Endodermal cell (in vitro differentiated cells): ENCODE data around the gene UNC119. TPM values are rescaled to one million over a fixed set of nuclear protein-coding genes. Genes with fewer than 3 reads are reported as not detected.
A peak's percentile ranks its signal among the peaks of the same experiment; 100 is the strongest.

ENCODE experiments used
- DNase-seq: peaks from one replicate; pipeline ENCODE4 v3.0.0-alpha.2; 2017
- H3K27ac ChIP-seq: 2 replicates; pipeline ENCODE4 v1.5.1; 2013; ENCODE audit warnings: mild to moderate bottlenecking, low read depth, low read length, moderate library complexity
- H3K27me3 ChIP-seq: 2 replicates; pipeline ENCODE4 v1.6.1; 2013; ENCODE audit warnings: mild to moderate bottlenecking, low read length, moderate library complexity; ENCODE audit not compliant: insufficient read depth, control insufficient read depth, poor library complexity, severe bottlenecking
- H3K36me3 ChIP-seq: 2 replicates; pipeline ENCODE4 v1.7.0; 2013; ENCODE audit warnings: mild to moderate bottlenecking, low read length, moderate library complexity; ENCODE audit not compliant: control insufficient read depth, insufficient read depth
- H3K4me1 ChIP-seq: one replicate; pipeline ENCODE4 v1.7.0; 2013; ENCODE audit warnings: low read length; ENCODE audit not compliant: control insufficient read depth, insufficient read depth
- H3K4me3 ChIP-seq: 2 replicates; pipeline ENCODE4 v1.5.1; 2013; ENCODE audit warnings: mild to moderate bottlenecking, low read length, moderate library complexity
- H3K9ac ChIP-seq: 2 replicates; pipeline ENCODE4 v1.6.1; 2013; ENCODE audit warnings: mild to moderate bottlenecking, low read length, moderate library complexity; ENCODE audit not compliant: poor library complexity, severe bottlenecking; ENCODE audit errors: extremely low read depth
- H3K9me3 ChIP-seq: 2 replicates; pipeline ENCODE4 v1.6.1; 2013; ENCODE audit warnings: mild to moderate bottlenecking, low read length, moderate library complexity; ENCODE audit not compliant: control insufficient read depth
- H3K27ac Mint-ChIP-seq: 2 replicates; pipeline ENCODE4 v1.8.0; 2020; ENCODE audit warnings: mixed read lengths
- H3K27me3 Mint-ChIP-seq: 2 replicates; pipeline ENCODE4 v1.8.0; 2021; ENCODE audit warnings: mild to moderate bottlenecking, mixed read lengths; ENCODE audit not compliant: insufficient read depth
- H3K36me3 Mint-ChIP-seq: 2 replicates; pipeline ENCODE4 v1.8.0; 2020; ENCODE audit warnings: low read depth, mixed read lengths
- H3K4me1 Mint-ChIP-seq: 2 replicates; pipeline ENCODE4 v1.8.0; 2020; ENCODE audit warnings: mixed read lengths
- H3K4me3 Mint-ChIP-seq: 2 replicates; pipeline ENCODE4 v1.8.0; 2020; ENCODE audit warnings: mild to moderate bottlenecking, moderate library complexity, mixed read lengths
- H3K9me3 Mint-ChIP-seq: 2 replicates; pipeline ENCODE4 v1.8.0; 2020; ENCODE audit warnings: mild to moderate bottlenecking, mixed read lengths
- whole genome bisulfite sequencing, 2 experiments: methylation state at CpG; one replicate each; pipeline versions ENCODE4 v1.1.5 to v1.1.7; 2013; ENCODE audit warnings: missing lambda C conversion rate in 2 of 2, mixed read lengths in 1 of 2; ENCODE audit not compliant: insufficient coverage in 1 of 2, insufficient read length in 1 of 2; 5-methylcytosine and 5-hydroxymethylcytosine counted together
- total RNA-seq, 2 donors: library from RNA; stranded (reverse); fragmentation: NEBNext Ultra II Directional in 1 of 2; extraction: Animal tissue kit (Norgen Biotek cat#: 25700) in 1 of 2; gene quantifications; 2 replicates in 1 of 2; 3 replicates in 1 of 2; pipeline ENCODE4 v1.2.1, GENCODE V29; 2021
- TF ChIP-seq, protein P1 (sequence below): fragments of 200-600 bp; sonication (generic); conservative IDR thresholded peaks from 2 replicates; pipeline ENCODE4 v1.5.0; 2021; ENCODE audit warnings: antibody characterized with exemption, mild to moderate bottlenecking

UNC119 gene
- total RNA-seq, 2 donors from 2014 or later = 46.7 to 59.0 TPM

DNA sequence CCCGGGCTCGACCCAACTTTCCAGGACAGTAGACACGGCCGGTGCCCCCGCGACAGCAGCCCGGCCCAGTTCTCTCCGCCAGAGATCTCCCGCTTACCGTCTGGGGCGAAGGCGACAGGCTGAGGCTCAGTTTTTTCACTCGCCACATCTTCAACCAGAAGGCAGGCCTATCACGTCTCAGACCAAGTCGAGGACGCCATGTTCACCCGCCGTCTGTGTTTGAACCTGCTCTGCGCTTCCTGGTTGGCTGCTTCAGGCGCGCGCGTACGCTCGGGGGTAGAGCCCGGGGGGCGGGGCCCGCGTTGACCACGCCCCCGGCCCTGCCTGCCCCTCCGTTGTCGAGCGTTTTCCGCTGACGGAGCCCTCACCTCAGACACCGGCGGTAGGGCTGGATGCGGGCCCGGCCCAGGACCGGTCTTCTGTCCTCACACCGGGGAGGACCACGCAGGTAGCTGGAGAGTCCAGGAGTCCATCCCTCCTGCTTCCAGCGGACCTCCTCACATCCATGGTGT lies 46.4 kb upstream of the UNC119 start, which contains the start of gene SPAG5:
Gene SPAG5, minus strand, starts transcription at position 227 of the 512 bp plus-strand sequence. Its CDS starts 79 bp downstream, at position 148.
- Histone ChIP-seq H3K9me3 (no peaks in the 10 kb centered on the region), H3K4me3 (peak within 1 kb of the TSS; percentile 93), H3K36me3 (peaks cover 20% of the 10 kb centered on the region), H3K27me3 (no peaks in the 10 kb centered on the region), H3K9ac (peak within 1 kb of the TSS; percentile 90), H3K4me1 (no peaks in the 10 kb centered on the region), H3K27ac (peak within 1 kb of the TSS; percentile 76)
- H3K27me3 Mint-ChIP-seq = no peaks in the 10 kb centered on the region
- 0 to 2% methylated on average over 21 to 44 of the region's 44 CpGs for WGBS, 2 experiments
- peaks cover 3% of the 10 kb centered on the region for H3K9me3 Mint-ChIP-seq
- peak within 1 kb of the TSS; percentile 89 for H3K4me3 Mint-ChIP-seq
- H3K36me3 Mint-ChIP-seq = peaks cover 18% of the 10 kb centered on the region
- DNase-seq = peak; percentile 99
- H3K27ac Mint-ChIP-seq = peak within 1 kb of the TSS; percentile 99
- peaks cover 14% of the 10 kb centered on the region for H3K4me1 Mint-ChIP-seq
- TF ChIP-seq, protein P1, sequence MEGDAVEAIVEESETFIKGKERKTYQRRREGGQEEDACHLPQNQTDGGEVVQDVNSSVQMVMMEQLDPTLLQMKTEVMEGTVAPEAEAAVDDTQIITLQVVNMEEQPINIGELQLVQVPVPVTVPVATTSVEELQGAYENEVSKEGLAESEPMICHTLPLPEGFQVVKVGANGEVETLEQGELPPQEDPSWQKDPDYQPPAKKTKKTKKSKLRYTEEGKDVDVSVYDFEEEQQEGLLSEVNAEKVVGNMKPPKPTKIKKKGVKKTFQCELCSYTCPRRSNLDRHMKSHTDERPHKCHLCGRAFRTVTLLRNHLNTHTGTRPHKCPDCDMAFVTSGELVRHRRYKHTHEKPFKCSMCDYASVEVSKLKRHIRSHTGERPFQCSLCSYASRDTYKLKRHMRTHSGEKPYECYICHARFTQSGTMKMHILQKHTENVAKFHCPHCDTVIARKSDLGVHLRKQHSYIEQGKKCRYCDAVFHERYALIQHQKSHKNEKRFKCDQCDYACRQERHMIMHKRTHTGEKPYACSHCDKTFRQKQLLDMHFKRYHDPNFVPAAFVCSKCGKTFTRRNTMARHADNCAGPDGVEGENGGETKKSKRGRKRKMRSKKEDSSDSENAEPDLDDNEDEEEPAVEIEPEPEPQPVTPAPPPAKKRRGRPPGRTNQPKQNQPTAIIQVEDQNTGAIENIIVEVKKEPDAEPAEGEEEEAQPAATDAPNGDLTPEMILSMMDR = no peak

DNA sequence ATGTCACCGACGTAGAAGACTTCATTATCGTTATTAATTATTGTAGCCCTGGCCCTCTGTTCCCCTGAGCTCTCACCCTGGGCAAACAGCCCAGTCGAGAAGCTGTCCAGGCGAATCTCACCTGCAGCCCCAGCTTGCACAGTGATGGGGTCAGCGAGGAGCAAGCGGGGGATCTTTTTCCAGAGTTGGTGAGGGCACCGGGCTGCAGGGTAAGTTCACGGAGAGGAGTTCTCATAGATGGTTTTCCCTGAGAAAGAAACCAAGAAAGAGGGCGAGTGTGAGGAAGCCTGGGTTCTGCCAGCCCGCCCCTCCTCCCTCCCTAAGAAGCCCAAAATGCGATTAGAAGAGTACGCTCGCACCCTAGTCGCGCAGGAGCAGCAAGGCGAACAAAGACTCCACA lies 46.0 kb upstream of the UNC119 start:
- Histone ChIP-seq H3K4me3 (peak overlapping the region; percentile 93), H3K27me3 (no peaks in the 10 kb centered on the region), H3K36me3 (peaks cover 20% of the 10 kb centered on the region), H3K27ac (peak overlapping the region; percentile 76), H3K9ac (peak overlapping the region; percentile 90), H3K9me3 (no peaks in the 10 kb centered on the region), H3K4me1 (no peaks in the 10 kb centered on the region)
- Mint-ChIP-seq H3K27me3 (no peaks in the 10 kb centered on the region), H3K27ac (peak overlapping the region; percentile 99), H3K4me3 (peak overlapping the region; percentile 89), H3K36me3 (peaks cover 15% of the 10 kb centered on the region), H3K9me3 (no peaks in the 10 kb centered on the region), H3K4me1 (peaks cover 14% of the 10 kb centered on the region)
- 4 to 8% methylated on average over 10 to 16 of the region's 17 CpGs for WGBS, 2 experiments
- TF ChIP-seq, protein P1 = no peak
- DNase-seq = no peak

DNA sequence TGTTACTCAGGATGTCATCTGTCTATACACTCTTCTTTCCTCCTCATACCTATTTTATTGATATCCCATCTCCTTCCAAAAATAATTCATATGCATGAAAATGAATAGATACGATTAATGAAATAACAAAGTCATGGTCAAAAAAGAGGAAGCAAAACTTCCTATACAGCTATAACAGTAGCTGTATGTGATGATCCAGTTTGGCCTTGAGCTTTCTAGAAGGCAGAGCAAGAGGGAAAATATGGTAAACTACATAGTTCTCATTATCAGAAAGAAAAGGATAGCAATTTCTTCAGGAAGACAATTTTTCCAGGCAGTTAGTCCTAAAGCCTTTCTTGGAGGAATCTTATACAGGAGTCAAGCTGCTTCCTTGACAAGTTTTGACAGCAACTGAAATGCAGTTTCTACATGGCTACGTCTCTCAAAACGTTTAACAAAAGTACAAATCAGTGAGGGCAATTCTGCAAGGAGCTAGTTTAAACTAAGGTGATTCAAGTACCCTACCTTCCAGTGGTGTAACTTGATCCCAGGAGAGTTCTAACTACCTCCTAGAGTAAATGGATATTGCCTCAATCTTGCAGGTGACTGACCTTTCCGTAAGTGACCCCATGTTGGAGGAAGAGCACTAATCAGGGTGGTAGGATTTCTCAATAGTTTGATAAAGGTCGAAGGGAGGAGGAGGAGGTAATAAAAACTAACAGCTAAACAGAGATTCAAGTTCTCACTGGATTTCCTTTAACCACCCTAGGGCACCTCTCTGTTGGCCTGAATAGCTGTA lies 45.4 kb upstream of the UNC119 start:
- H3K27ac Mint-ChIP-seq = peak overlapping the region; percentile 99
- H3K36me3 Mint-ChIP-seq = peaks cover 20% of the 10 kb centered on the region
- TF ChIP-seq, protein P1 = no peak
- H3K36me3 ChIP-seq = peaks cover 23% of the 10 kb centered on the region
- H3K9me3 Mint-ChIP-seq = no peaks in the 10 kb centered on the region
- no peak overlapping the region for H3K27ac ChIP-seq
- no peaks in the 10 kb centered on the region for H3K27me3 Mint-ChIP-seq
- no peaks in the 10 kb centered on the region for H3K27me3 ChIP-seq
- H3K4me1 Mint-ChIP-seq = peaks cover 14% of the 10 kb centered on the region
- DNase-seq = no peak
- peak overlapping the region; percentile 89 for H3K4me3 Mint-ChIP-seq
- H3K4me1 ChIP-seq = no peaks in the 10 kb centered on the region
- H3K9ac ChIP-seq = peak overlapping the region; percentile 90
- 49 to 62% methylated on average over 4 of the region's 5 CpGs for WGBS, 2 experiments
- peak overlapping the region; percentile 93 for H3K4me3 ChIP-seq
- H3K9me3 ChIP-seq = no peaks in the 10 kb centered on the region
